ENCODE measurements around the gene ZBED5.

ZBED5 gene

GRCh38 chr11:10806206-10806605 is 51.6 kb downstream of the ZBED5 start:
- Histone ChIP-seq H3K4me1 (peaks cover 0 to 57% (median 34%) of the 10 kb centered on the region in 4 donors), H3K36me3 (peaks cover 57 to 59% (median 58%) of the 10 kb centered on the region in 3 donors)

GRCh38 chr11:10805741-10806140 is 52.1 kb downstream of the ZBED5 start:
- Histone ChIP-seq H3K27ac (peak overlapping the region in 1 of 2 donors; percentile 100), H3K36me3 (peaks cover 62 to 64% (median 63%) of the 10 kb centered on the region in 3 donors), H3K4me3 (no peak overlapping the region), H3K9me3 (no peaks in the 10 kb centered on the region), H3K27me3 (no peaks in the 10 kb centered on the region), H3K4me1 (peaks cover 0 to 57% (median 35%) of the 10 kb centered on the region in 4 donors)
- intact Hi-C loops (cut with DNase I; ENCODE audit: low total_unique reads), result loop anchor here (5.0 kb wide), 1 partner anchor 52 kb away; the partner anchor contains the start of gene ZBED5
- DNase-seq, result no peak
- TF ChIP-seq CTCF (IDR thresholded peaks at IDR 0.05), result no peak

More at GRCh38 chr11:10806206-10806605, 51.6 kb downstream of the ZBED5 start:
- H3K27ac ChIP-seq, result peak overlapping the region; percentile 100
- TF ChIP-seq CTCF (IDR thresholded peaks at IDR 0.05), result no peak
- no peaks in the 10 kb centered on the region for H3K9me3 ChIP-seq
- intact Hi-C loops (cut with DNase I; ENCODE audit: low total_unique reads), result loop anchor here (5.0 kb wide), 1 partner anchor 51 kb away; the partner anchor contains the start of gene ZBED5
- no peak for DNase-seq
- no peaks in the 10 kb centered on the region for H3K27me3 ChIP-seq
- H3K4me3 ChIP-seq, result no peak overlapping the region

GRCh38 chr11:10803676-10804075 is 54.2 kb downstream of the ZBED5 start:
- intact Hi-C loops (cut with DNase I; ENCODE audit: low total_unique reads), result no loop called here
- H3K27ac ChIP-seq, result no peak overlapping the region
- peaks cover 0 to 50% (median 40%) of the 10 kb centered on the region in 4 donors for H3K4me1 ChIP-seq

More at GRCh38 chr11:10803676-10804075, 54.2 kb downstream of the ZBED5 start:
- DNase-seq, result no peak
- TF ChIP-seq CTCF (IDR thresholded peaks at IDR 0.05), result no peak
- Histone ChIP-seq H3K27me3 (no peaks in the 10 kb centered on the region), H3K4me3 (no peak overlapping the region), H3K9me3 (no peaks in the 10 kb centered on the region), H3K36me3 (peaks cover 83 to 85% (median 84%) of the 10 kb centered on the region in 3 donors)

Data from tibial artery (tissue), 4 donors.